T-helper 1 cell treated with Interleukin-12 subunit alpha and Interleukin-12 subunit beta and Interleukin-4 antibody, amounts not matched to agents 30 ng/mL and 1 ng/mL, for 36 hours (primary cell): ENCODE measurements around the gene GPR137B. TPM values are rescaled to one million over a fixed set of nuclear protein-coding genes. Genes with fewer than 3 reads are reported as not detected.

ENCODE experiments used
- intact Hi-C: fragments of 100-400 bp; cut with micrococcal nuclease; formaldehyde crosslinking; loops from one replicate; pipeline ENCODE4 v1.15.1; 2024
- total RNA-seq: library from RNA; stranded (reverse); gene quantifications from 2 replicates; pipeline ENCODE4 v1.2.3, GENCODE V29; 2022

Gene GPR137B
- total RNA-seq = 6.1 and 6.7 TPM in 2 replicates

DNA sequence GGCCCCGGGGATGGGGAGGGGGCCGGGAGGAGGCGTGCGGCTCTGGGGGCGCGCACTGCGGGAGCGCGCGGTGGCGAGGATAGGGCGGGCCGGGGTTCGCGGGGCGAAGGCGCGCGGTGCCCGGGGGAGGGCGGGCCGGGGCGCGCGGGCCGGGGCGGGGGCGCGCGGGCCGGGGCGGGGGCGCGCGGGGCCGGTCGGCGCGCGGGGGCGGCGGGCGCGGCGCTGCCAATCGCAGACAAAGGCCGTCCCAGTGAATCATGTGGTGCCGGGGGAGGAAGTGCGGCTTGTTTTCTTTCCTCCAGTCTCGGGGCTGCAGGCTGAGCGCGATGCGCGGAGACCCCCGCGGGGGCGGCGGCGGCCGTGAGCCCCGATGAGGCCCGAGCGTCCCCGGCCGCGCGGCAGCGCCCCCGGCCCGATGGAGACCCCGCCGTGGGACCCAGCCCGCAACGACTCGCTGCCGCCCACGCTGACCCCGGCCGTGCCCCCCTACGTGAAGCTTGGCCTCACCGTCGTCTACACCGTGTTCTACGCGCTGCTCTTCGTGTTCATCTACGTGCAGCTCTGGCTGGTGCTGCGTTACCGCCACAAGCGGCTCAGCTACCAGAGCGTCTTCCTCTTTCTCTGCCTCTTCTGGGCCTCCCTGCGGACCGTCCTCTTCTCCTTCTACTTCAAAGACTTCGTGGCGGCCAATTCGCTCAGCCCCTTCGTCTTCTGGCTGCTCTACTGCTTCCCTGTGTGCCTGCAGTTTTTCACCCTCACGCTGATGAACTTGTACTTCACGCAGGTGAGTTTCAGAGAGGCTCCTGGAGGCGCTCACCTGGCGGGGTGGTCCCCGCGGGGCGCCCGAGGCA, at the start of gene GPR137B:
GPR137B (plus strand) TSS at position 287 of the 851 bp plus-strand sequence; CDS start at position 371, 84 bp downstream.
- intact Hi-C loops = loop anchor here (1.0 to 10.0 kb wide), 8 partner anchors 22 to 1640 kb away; partner anchors contain the start of genes EDARADD, HEATR1 and MTR

DNA sequence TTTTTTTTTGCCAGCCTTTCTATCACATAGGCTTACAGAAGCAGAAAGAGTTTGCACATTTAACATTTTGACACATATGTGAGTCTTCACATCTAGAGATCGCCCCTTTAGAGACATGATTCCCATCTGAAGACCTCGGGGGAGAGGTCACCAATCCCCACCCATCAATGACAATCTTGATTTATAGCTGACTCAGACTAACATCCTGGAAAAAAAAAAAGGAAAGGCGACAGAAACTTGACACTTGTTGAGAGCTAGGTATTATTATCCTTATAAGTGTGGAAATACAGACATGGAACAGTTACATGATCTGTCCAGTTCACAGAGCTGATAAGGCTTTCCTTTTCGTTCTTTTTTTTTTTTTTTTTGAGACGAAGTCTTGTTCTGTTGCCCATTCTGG, 49.4 kb upstream of the GPR137B start:
- intact Hi-C loops = no loop called here

GRCh38 chr1:236095705-236096520, 46.4 kb upstream of the GPR137B start:
- intact Hi-C loops = no loop called here

GRCh38 chr1:236096660-236097482, 45.5 kb upstream of the GPR137B start:
- intact Hi-C loops = loop anchor here (1.0 kb wide), 1 partner anchor 98 kb away; no protein-coding TSS in a partner anchor

DNA sequence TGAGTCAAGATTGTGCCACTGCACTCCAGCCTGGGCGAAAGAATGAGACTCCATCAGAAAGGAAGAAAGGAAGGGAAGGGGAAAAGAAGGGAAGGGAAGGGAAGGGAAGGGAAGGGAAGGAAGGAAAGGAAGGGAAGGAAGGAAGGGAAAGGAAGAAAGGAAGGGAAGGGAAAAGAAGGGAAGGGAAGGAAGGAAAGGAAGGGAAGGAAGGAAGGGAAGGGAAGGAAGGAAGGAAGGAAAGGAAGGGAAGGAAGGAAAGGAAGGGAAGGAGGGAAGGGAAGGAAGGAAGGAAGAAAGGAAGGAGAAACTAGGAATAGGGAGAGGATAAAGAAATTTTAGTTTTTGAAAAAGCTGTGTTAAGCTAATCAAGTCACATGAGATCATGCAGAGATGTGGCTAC, 44.1 kb upstream of the GPR137B start:
- intact Hi-C loops = no loop called here

- intact Hi-C loops = no loop called here
These were observed 42.9 kb upstream of the GPR137B start for GRCh38 chr1:236099355-236099974.

DNA sequence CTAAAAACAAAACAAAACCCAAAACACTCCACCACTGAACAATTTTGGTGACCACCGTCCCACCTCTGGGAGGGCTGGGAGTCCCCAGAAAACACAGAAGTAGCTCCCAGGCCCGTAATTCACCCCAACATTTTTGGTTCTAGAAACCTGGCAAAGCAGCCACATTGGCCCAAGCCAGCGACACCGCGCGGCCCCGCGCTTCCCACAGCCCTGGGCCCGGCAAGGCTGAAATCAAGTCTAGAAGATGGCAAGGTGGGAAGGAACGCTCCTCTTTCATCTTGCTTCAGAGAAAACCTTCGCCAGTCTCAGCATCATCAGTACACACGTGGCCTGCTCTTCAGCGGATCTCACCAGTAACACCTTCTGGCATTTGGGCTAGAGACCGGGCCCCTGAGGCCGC, 41.5 kb upstream of the GPR137B start:
- intact Hi-C loops = loop anchor here (5.0 kb wide), 2 partner anchors 297 to 697 kb away; partner anchors contain the start of gene MTR

DNA sequence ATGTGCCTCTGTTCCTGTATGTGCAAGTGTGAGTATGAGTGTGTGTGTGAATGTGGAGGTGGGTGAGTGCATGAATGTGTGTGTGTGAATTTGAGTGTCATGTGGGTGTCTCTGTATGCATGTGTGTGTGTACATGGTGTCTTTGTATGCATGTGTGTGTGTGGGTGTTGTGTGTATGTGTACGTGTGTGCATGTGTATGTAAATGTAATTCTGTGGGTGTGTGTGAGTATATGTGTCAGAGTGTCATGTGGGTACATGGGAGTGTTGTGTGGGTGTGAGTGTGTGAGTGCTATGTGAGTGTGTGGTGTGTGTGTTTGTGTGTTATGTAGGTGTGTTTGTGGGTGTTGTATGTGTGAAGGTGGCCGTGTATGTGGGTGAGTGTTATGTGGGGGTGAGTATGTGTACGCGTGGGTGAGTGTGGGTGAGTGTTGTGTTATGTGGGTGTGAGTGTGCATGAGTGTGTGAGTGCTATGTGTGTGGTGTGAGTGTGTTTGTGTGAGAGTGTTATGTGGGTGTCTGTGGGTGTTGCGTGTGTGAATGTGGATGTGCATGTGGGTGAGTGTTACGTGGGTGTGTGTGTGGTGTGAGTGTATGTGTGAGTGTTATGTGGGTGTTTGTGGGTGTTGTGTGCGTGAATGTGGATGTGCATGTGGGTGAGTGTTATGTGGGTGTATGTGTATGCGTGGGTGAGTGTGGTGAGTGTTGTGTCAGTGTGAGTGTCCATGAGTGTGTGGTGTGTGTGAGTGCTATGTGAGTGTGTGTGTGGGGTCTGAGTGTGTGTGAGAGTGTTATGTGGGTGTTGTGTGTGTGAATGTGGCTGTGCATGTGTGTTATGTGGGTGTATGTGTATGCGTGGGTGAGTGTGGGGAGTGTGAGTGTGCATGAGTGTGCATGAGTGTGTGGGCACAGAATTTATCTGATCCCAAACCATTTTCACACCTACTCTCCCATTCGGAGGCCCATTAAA, 40.8 kb upstream of the GPR137B start:
- intact Hi-C loops = loop anchor here (2.0 to 5.0 kb wide), 5 partner anchors 296 to 1705 kb away; partner anchors contain the start of gene MTR

DNA sequence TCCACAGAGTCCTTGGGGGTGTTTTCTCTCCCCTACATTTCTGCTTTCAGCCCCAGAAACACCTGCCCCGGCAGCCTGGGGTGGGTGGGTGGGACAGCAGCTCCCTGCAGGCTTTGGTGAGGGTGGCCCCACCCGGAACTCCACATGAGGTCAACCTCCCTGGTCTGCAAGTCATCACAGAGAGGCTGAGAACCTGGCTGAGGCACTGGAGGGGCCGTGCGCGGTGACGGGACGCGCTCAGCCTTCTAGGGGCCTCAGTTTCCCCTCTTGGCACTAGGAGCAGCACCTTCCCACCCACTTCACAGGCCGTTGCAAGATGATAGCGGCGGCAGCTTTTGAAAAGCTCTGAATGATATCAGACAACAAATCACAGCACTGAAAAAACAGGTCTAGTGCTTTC, 39.7 kb upstream of the GPR137B start:
- intact Hi-C loops = loop anchor here (1.0 to 5.0 kb wide), 14 partner anchors 18 to 1704 kb away; partner anchors contain the start of genes HEATR1 and MTR

DNA sequence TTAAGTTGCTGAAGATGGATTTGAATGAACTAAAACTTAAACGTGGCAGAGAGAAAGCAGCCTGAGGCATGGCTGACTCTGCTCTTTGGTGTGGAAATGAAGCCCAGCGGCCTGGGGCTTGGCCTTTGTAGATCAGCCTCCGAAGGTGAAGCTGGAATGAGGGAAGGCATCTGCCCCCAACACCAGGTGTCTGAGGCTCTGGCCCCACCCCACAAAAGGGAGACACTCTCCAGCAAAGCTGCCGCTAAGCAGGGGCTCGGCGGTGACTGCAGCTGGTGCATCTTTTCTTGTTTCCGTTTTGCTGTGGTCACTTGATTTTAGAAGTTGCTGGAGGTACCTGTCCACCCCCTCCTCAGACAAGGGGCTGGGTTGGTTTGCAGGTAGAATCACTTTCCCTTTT, 39.3 kb upstream of the GPR137B start:
- intact Hi-C loops = loop anchor here (1.0 to 5.0 kb wide), 14 partner anchors 17 to 1704 kb away; partner anchors contain the start of genes HEATR1 and MTR

DNA sequence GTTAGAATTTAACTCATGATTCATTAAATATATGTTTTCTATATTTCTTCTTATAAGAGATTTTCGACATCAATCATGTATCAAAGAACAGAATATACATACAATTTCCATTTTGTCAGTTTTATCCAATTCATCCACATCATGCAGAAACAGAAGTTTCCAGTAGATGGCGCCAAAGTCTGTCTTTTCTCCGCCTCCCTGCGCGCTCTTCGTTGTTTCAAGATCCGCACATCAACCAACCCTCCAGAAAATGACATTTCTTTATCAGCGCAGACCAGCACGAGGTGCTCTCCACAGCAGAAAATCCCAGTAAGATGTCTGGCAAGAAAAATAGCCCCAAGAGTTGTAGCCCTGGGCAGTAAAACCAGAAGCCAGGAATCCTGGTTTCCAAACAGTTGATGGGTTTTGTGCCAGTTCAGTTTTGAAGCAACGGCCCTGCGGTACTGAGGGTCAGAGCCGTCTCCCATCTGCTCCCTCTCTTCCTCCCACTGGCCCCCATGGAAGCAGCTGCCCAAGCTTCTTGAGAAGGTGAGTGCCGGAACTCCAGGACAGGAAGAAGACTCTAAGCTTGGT, 38.6 kb upstream of the GPR137B start:
- intact Hi-C loops = loop anchor here (1.0 to 5.0 kb wide), 14 partner anchors 17 to 1703 kb away; partner anchors contain the start of genes HEATR1 and MTR

DNA sequence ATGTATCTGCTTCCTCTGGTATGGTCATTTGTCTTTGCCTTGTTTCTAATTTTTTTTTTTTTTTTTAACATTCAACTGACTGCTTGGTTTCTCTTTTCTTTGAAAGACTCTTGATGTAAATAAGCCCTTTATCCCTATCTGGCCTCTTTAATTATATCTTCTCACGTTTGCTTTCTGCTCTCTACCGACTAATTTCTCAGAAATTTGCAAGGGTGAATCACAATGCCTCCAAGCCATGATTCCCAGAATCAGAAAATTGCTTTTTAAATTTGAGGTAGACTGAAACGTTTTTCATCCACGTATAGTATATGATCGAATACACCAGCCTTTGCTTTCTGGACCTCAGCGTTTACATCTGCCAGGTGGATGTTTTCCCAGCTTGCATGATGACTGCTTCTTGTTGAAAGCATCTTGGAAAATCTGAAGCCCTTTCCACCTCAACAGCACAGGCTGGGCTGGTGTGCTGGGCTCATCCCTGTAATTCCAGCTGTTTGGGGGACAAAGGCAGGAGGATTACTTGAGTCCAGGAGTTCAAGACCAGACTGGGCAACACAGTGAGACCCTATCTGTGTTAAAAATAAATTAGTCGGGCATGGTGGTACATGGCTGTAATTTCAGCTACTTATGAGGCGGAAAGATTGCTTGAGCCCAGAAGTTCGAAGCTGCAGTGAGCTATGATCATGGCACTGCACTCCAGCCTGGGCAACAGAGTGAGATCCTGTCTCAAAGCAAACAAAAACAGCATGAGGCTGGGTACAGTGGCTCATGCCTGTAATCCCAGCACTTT, 35.0 kb upstream of the GPR137B start:
- intact Hi-C loops = no loop called here

GRCh38 chr1:236108027-236108648, 34.2 kb upstream of the GPR137B start:
- intact Hi-C loops = loop anchor here (2.0 kb wide), 1 partner anchor 61 kb away; no protein-coding TSS in a partner anchor

DNA sequence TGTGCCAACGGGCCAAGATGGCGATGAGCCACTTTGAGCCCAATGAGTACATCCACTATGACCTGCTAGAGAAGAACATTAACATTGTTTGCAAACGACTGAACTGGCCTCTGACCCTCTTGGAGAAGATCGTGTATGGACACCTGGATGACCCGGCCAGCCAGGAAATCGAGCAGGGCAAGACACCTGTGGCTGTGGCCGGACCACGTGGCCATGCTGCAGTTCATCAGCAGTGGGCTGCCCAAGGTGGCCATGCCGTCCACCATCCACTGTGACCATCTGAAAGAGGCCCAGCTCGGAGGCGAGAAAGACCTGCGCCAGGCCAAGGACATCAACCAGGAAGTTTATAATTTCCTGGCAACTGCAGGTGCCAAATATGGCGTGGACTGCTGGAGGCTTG, 32.2 kb upstream of the GPR137B start:
- intact Hi-C loops = no loop called here

- intact Hi-C loops = no loop called here
These were observed 30.6 kb upstream of the GPR137B start for GRCh38 chr1:236111527-236112331.

GRCh38 chr1:236112332-236112627, 30.1 kb upstream of the GPR137B start:
- intact Hi-C loops = no loop called here
